Rectal smooth muscle tissue (tissue), 1 donor: ENCODE data around the gene SPACA4.
A peak's percentile ranks its signal among the peaks of the same experiment; 100 is the strongest.
"Not testable (repeated sequence)": the region's sequence is repeated elsewhere in the genome, so short reads cannot be mapped to it uniquely, and the experiment has no call there.

Source experiments
- H3K27ac ChIP-seq: one replicate; pipeline ENCODE4 v1.7.0; 2013; ENCODE audit warnings: low read depth, low read length, inconsistent platforms
- H3K27me3 ChIP-seq: one replicate; pipeline ENCODE4 v1.7.0; 2013; ENCODE audit warnings: low read length; ENCODE audit not compliant: control insufficient read depth, insufficient read depth
- H3K36me3 ChIP-seq: one replicate; pipeline ENCODE4 v1.7.0; 2013; ENCODE audit warnings: low read length; ENCODE audit not compliant: control insufficient read depth, insufficient read depth
- H3K4me1 ChIP-seq: one replicate; pipeline ENCODE4 v1.7.0; 2013; ENCODE audit warnings: low read length; ENCODE audit not compliant: control insufficient read depth, insufficient read depth
- H3K4me3 ChIP-seq: one replicate; pipeline ENCODE4 v1.7.0; 2013; ENCODE audit warnings: low read length
- H3K9ac ChIP-seq: one replicate; pipeline ENCODE4 v1.7.0; 2013; ENCODE audit warnings: low read length

The SPACA4 gene

GRCh38 chr19:48577908-48578307 is 28.6 kb upstream of the SPACA4 start:
- H3K4me1 ChIP-seq, H3K27ac ChIP-seq, H3K9ac ChIP-seq, H3K27me3 ChIP-seq, H3K4me3 ChIP-seq, H3K36me3 ChIP-seq: not testable (repeated sequence)

GRCh38 chr19:48578891-48579290 is 27.7 kb upstream of the SPACA4 start:
- Histone ChIP-seq H3K36me3 (no peaks in the 10 kb centered on the region), H3K4me1 (no peaks in the 10 kb centered on the region), H3K27me3 (no peaks in the 10 kb centered on the region), H3K27ac (no peak overlapping the region), H3K4me3 (no peak overlapping the region), H3K9ac (no peak overlapping the region)

GRCh38 chr19:48582168-48582567 is 24.4 kb upstream of the SPACA4 start:
- Histone ChIP-seq H3K4me3 (no peak overlapping the region), H3K36me3 (no peaks in the 10 kb centered on the region), H3K27ac (no peak overlapping the region), H3K4me1 (peaks cover 2% of the 10 kb centered on the region), H3K9ac (no peak overlapping the region), H3K27me3 (no peaks in the 10 kb centered on the region)

- Histone ChIP-seq H3K27me3 (no peaks in the 10 kb centered on the region), H3K4me1 (peaks cover 4% of the 10 kb centered on the region), H3K4me3 (no peak overlapping the region), H3K9ac (no peak overlapping the region), H3K27ac (no peak overlapping the region), H3K36me3 (no peaks in the 10 kb centered on the region)
Observed at GRCh38 chr19:48587387-48587786, 19.2 kb upstream of the SPACA4 start.

GRCh38 chr19:48588670-48589401 is 17.7 kb upstream of the SPACA4 start:
- Histone ChIP-seq H3K27me3 (no peaks in the 10 kb centered on the region), H3K4me1 (peaks cover 4% of the 10 kb centered on the region), H3K4me3 (peak overlapping the region; percentile 74), H3K36me3 (no peaks in the 10 kb centered on the region), H3K9ac (no peak overlapping the region), H3K27ac (no peak overlapping the region)

GRCh38 chr19:48591021-48591420 is 15.5 kb upstream of the SPACA4 start:
- Histone ChIP-seq H3K27ac (no peak overlapping the region), H3K36me3 (no peaks in the 10 kb centered on the region), H3K4me1 (peaks cover 2% of the 10 kb centered on the region), H3K4me3 (no peak overlapping the region), H3K27me3 (no peaks in the 10 kb centered on the region), H3K9ac (no peak overlapping the region)

- Histone ChIP-seq H3K27ac (no peak overlapping the region), H3K36me3 (no peaks in the 10 kb centered on the region), H3K9ac (no peak overlapping the region), H3K27me3 (no peaks in the 10 kb centered on the region), H3K4me3 (no peak overlapping the region), H3K4me1 (no peaks in the 10 kb centered on the region)
Observed at GRCh38 chr19:48595171-48595570, 11.4 kb upstream of the SPACA4 start.

GRCh38 chr19:48595833-48596232 is 10.7 kb upstream of the SPACA4 start:
- Histone ChIP-seq H3K9ac (no peak overlapping the region), H3K36me3 (no peaks in the 10 kb centered on the region), H3K27me3 (no peaks in the 10 kb centered on the region), H3K4me1 (no peaks in the 10 kb centered on the region), H3K4me3 (no peak overlapping the region), H3K27ac (no peak overlapping the region)

GRCh38 chr19:48596237-48596636 is 10.3 kb upstream of the SPACA4 start:
- H3K4me3 ChIP-seq: no peak overlapping the region
- H3K4me1 ChIP-seq: no peaks in the 10 kb centered on the region
- no peak overlapping the region for H3K9ac ChIP-seq
- no peak overlapping the region for H3K27ac ChIP-seq
- H3K27me3 ChIP-seq: no peaks in the 10 kb centered on the region
- H3K36me3 ChIP-seq: no peaks in the 10 kb centered on the region

GRCh38 chr19:48596679-48597465 is 9.7 kb upstream of the SPACA4 start:
- H3K36me3 ChIP-seq: no peaks in the 10 kb centered on the region
- H3K27me3 ChIP-seq: no peaks in the 10 kb centered on the region
- H3K4me1 ChIP-seq: no peaks in the 10 kb centered on the region
- no peak overlapping the region for H3K27ac ChIP-seq
- H3K4me3 ChIP-seq: no peak overlapping the region
- H3K9ac ChIP-seq: no peak overlapping the region

- H3K27me3 ChIP-seq: no peaks in the 10 kb centered on the region
- no peaks in the 10 kb centered on the region for H3K4me1 ChIP-seq
- no peak overlapping the region for H3K4me3 ChIP-seq
- H3K27ac ChIP-seq: no peak overlapping the region
- no peak overlapping the region for H3K9ac ChIP-seq
- no peaks in the 10 kb centered on the region for H3K36me3 ChIP-seq
Observed at GRCh38 chr19:48598996-48599700, 7.4 kb upstream of the SPACA4 start.

- Histone ChIP-seq H3K4me1 (no peaks in the 10 kb centered on the region), H3K27me3 (no peaks in the 10 kb centered on the region), H3K36me3 (no peaks in the 10 kb centered on the region), H3K9ac (no peak overlapping the region), H3K27ac (no peak overlapping the region), H3K4me3 (no peak overlapping the region)
Observed at GRCh38 chr19:48600679-48601417, 5.7 kb upstream of the SPACA4 start.
